GM20000 (cell line): ENCODE measurements around the gene ZER1.

ENCODE experiments used
- DNase-seq: peaks from one replicate; pipeline ENCODE4 v3.0.0; 2012; ENCODE audit warnings: low spot score
- TF ChIP-seq, protein P1 (sequence below): IDR thresholded peaks from 2 replicates; pipeline ENCODE4 v1.5.1; 2012; ENCODE audit warnings: mild to moderate bottlenecking, control low read depth; ENCODE audit errors: extremely low read depth, missing control alignments

Gene ZER1

DNA sequence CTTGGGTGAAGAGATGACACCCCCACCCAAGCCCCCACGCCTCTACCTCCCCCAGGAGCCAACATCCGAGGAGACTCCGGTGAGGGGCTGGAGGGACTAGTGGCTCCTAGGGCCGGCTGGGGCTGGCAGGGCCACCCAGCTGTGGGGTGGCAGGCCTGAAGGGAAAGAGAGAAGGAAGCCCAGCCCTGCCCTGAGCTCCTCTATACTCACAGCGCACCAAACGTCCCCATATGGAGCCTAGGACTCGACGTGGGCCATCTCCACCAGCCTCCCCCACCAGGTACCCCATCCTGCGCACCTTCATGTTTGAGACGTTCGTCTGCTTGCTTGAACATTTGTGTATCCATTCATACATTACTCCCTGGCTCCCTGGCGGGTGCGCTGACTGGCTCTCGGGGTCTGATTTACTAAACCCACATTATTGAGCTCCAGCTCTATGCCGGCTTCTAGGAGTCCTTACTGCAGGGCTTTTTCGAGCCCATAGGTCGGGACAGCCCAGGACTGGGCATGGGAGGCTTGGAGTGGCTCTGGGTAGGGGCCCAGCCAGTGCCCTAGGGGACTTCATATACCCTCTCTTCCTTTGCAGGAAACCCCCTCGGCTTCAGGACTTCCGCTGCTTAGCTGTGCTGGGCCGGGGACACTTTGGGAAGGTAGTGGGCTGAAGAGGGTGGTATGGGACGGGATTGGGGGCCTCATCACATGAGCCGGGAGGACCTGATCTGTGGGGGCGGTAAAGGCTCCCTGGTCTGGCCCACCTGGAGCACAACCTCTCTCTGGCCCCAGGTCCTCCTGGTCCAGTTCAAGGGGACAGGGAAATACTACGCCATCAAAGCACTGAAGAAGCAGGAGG, 56.9 kb downstream of the ZER1 start:
- TF ChIP-seq, protein P1, sequence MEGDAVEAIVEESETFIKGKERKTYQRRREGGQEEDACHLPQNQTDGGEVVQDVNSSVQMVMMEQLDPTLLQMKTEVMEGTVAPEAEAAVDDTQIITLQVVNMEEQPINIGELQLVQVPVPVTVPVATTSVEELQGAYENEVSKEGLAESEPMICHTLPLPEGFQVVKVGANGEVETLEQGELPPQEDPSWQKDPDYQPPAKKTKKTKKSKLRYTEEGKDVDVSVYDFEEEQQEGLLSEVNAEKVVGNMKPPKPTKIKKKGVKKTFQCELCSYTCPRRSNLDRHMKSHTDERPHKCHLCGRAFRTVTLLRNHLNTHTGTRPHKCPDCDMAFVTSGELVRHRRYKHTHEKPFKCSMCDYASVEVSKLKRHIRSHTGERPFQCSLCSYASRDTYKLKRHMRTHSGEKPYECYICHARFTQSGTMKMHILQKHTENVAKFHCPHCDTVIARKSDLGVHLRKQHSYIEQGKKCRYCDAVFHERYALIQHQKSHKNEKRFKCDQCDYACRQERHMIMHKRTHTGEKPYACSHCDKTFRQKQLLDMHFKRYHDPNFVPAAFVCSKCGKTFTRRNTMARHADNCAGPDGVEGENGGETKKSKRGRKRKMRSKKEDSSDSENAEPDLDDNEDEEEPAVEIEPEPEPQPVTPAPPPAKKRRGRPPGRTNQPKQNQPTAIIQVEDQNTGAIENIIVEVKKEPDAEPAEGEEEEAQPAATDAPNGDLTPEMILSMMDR = no peak
- no peak for DNase-seq

DNA sequence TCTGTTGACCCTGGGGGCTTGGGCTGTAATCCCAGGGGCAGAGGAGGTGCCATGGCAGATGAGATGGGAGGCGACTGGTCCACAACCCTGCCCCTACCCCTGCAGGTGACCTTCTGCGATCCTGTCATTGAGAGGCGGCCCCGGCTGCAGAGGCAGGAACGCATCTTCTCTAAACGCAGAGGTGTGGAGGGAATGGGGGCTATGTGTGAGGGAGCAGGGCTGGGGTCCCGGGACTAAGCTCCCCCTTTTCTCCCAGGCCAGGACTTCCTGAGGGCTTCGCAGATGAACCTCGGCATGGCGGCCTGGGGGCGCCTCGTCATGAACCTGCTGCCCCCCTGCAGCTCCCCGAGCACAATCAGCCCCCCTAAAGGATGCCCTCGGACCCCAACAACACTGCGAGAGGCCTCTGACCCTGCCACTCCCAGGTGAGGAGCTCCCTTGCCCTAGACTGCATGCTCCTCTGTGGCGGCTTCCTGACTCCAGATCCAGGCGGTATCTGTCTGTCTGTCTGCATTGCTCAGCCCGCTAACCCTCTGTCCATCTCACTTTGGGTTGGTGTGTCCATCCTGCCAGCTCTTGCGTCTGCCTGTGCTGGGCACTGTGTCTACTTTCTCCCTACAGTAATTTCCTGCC, 57.7 kb downstream of the ZER1 start:
- DNase-seq = no peak
- TF ChIP-seq, protein P1 = no peak

DNA sequence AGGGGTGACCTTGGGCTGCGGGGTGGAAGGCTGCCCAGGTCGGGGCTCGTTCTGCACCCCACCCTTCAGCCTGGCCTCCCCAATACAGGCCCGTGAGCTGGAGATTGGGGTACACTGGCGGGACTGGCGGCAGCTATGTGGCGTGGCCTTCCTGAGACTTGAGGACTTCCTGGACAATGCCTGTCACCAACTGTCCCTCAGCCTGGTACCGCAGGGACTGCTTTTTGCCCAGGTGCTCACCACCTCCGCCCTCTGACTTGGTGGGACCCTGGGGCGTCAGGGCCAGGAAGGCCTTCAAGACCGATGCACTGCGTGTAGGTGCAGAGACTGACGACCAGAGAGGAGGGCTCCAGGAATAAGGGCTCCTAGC, 58.3 kb downstream of the ZER1 start:
- DNase-seq = no peak
- TF ChIP-seq, protein P1 = no peak

DNA sequence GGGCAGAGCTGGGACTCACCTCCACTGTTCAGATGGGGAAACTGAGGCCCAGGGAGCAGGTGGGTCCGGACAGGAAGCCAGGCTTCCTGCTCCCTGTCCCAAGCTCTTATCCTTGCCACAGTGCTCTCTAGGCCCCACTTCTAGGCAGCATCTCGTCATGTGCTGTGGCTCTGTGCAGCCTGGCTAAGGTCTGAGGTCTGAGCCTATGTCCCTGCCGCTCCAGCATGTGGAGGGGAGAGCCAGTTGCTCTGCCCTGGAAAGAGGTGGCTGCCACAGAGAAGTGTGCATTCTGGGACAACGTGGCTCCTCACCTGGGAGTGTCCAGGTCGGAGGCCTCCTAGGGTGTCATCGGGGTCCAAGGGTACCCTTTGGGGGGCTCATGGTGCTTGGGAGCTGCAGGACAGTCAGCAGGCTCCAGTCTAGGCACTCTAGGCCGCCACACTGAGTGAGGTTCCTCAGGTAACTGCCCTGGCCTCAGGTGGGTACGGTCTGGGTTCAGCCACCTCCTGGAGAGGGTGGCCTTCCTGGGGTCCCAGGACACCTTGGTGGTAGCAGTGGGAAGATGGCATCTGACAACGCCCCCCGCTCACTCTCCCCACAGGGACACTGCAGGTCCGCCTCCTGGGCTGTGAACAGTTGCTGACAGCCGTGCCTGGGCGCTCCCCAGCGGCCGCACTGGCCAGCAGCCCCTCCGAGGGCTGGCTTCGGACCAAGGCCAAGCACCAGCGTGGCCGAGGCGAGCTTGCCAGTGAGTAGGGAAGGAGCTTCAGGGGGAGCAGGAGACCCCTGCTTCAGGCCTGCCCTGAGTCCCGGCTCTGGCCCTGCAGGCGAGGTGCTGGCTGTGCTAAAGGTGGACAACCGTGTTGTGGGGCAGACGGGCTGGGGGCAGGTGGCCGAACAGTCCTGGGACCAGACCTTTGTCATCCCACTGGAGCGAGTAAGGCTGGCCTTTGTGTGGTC, 59.0 kb downstream of the ZER1 start:
- DNase-seq = no peak
- TF ChIP-seq, protein P1 = no peak

DNA sequence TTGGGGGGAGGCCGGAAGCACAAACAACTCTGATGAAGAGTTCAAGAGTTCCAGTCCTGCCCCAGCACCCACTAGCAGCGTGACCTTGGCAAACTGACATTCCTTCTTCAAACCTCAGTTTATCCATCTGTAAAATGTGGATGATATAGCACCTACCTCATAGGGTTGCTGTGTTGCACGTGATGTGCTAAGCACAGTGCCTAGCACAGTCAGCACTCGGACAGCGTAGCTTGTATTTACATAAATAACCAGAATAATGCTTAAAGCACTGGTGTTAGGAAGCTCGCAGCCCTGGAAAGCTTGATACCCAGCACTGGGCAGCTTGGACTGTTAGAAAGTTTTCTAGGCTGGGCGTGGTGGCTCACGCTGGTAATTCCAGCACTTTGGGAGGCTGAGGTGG, 64.3 kb downstream of the ZER1 start:
- TF ChIP-seq, protein P1 = no peak
- no peak for DNase-seq

DNA sequence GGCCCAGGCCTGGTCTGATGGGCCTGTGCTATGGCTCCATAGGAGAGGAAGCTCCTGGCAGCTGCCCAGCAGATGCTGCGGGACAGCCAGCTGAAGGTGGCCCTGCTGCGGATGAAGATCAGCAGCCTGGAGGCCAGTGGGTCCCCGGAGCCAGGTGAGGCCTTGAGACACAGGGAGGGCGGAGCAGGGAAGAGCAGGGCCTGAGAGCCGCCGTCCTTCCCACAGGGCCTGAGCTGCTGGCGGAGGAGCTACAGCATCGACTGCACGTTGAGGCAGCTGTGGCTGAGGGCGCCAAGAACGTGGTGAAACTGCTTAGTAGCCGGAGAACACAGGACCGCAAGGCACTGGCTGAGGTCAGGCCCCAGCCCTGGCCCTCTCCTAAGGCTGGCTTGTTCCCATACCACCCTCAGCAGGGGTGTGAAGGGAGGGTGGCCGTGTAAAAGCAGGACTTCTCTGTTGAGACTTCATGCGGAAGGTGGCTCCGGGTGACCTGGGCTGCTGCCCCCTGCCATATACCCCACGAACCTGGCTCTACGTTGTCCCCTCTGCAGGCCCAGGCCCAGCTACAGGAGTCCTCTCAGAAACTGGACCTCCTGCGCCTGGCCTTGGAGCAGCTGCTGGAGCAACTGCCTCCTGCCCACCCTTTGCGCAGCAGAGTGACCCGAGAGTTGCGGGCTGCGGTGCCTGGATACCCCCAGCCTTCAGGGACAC, 64.9 kb downstream of the ZER1 start:
- TF ChIP-seq, protein P1 = no peak
- DNase-seq = no peak
